OCI-LY1 (cell line): ENCODE results near the gene TP53.

Experiments used
- H2AFZ ChIP-seq: fragments of 200-600 bp; sonication (generic), shearing (Covaris generic); 2 replicates; pipeline ENCODE4 v1.6.0; 2014; ENCODE audit warnings: antibody characterized with exemption, mild to moderate bottlenecking, low read length
- H3F3A ChIP-seq: fragments of 200-600 bp; sonication (generic), shearing (Covaris generic); 2 replicates; pipeline ENCODE4 v1.6.0; 2014; ENCODE audit warnings: mild to moderate bottlenecking, antibody characterized with exemption, low read length, moderate library complexity; ENCODE audit not compliant: insufficient read depth
- H3K27ac ChIP-seq: fragments of 200-600 bp; sonication (generic); 2 replicates; pipeline ENCODE4 v1.5.1; 2014; ENCODE audit warnings: low read length, mixed run types, mild to moderate bottlenecking, low read depth; ENCODE audit not compliant: poor library complexity, severe bottlenecking
- H3K27me3 ChIP-seq: fragments of 200-600 bp; sonication (generic); 2 replicates; pipeline ENCODE4 v1.6.0; 2014; ENCODE audit warnings: antibody characterized with exemption, mild to moderate bottlenecking, low read length, moderate library complexity; ENCODE audit not compliant: insufficient read depth
- H3K36me3 ChIP-seq: fragments of 200-600 bp; sonication (generic); 2 replicates; pipeline ENCODE4 v1.6.1; 2014; ENCODE audit warnings: mild to moderate bottlenecking, antibody characterized with exemption, low read length, moderate library complexity, mixed read lengths; ENCODE audit not compliant: insufficient read depth
- H3K4me1 ChIP-seq: fragments of 200-600 bp; sonication (generic); 2 replicates; pipeline ENCODE4 v1.5.1; 2014; ENCODE audit warnings: mild to moderate bottlenecking, low read length, moderate library complexity; ENCODE audit not compliant: insufficient read depth, severe bottlenecking
- H3K4me2 ChIP-seq: fragments of 200-600 bp; sonication (generic), shearing (Covaris generic); 2 replicates; pipeline ENCODE4 v1.6.1; 2014; ENCODE audit warnings: low read length
- H3K4me3 ChIP-seq: fragments of 200-600 bp; sonication (generic); 2 replicates; pipeline ENCODE4 v1.5.1; 2014; ENCODE audit warnings: low read length, low read depth, mild to moderate bottlenecking, mixed read lengths; ENCODE audit not compliant: poor library complexity, severe bottlenecking
- H3K79me2 ChIP-seq: fragments of 200-600 bp; shearing (Covaris generic); 2 replicates; pipeline ENCODE4 v1.6.1; 2016; ENCODE audit warnings: mixed run types, low read length, mixed read lengths; ENCODE audit not compliant: insufficient read depth
- H3K9ac ChIP-seq: fragments of 200-600 bp; sonication (generic), shearing (Covaris generic); 2 replicates; pipeline ENCODE4 v1.6.1; 2014; ENCODE audit warnings: mild to moderate bottlenecking, low read length, mixed read lengths
- H3K9me2 ChIP-seq: fragments of 200-600 bp; sonication (generic), shearing (Covaris generic); 2 replicates; pipeline ENCODE4 v1.6.1; 2014; ENCODE audit warnings: low read depth, mild to moderate bottlenecking, low read length, mixed read lengths
- H3K9me3 ChIP-seq: fragments of 200-600 bp; shearing (Covaris generic); 2 replicates; pipeline ENCODE4 v1.6.1; 2014; ENCODE audit warnings: low read length, mixed read lengths
- H4K20me1 ChIP-seq: fragments of 200-600 bp; sonication (generic), shearing (Covaris generic); 2 replicates; pipeline ENCODE4 v1.6.0; 2016; ENCODE audit warnings: mild to moderate bottlenecking, low read length; ENCODE audit not compliant: insufficient read depth
- EZH2 ChIP-seq: fragments of 200-600 bp; sonication (generic), shearing (Covaris generic); IDR thresholded peaks from 2 replicates; pipeline ENCODE4 v1.8.0; 2017; ENCODE audit warnings: borderline replicate concordance, mixed run types, mild to moderate bottlenecking, antibody characterized with exemption, low read length, moderate library complexity, mixed read lengths
- TF ChIP-seq, protein P1 (sequence below): fragments of 200-600 bp; sonication (generic), shearing (Covaris generic); IDR thresholded peaks from 2 replicates; pipeline ENCODE4 v1.5.1; 2017; ENCODE audit warnings: mild to moderate bottlenecking, antibody characterized with exemption, low read length, moderate library complexity, mixed read lengths

TP53 gene

DNA sequence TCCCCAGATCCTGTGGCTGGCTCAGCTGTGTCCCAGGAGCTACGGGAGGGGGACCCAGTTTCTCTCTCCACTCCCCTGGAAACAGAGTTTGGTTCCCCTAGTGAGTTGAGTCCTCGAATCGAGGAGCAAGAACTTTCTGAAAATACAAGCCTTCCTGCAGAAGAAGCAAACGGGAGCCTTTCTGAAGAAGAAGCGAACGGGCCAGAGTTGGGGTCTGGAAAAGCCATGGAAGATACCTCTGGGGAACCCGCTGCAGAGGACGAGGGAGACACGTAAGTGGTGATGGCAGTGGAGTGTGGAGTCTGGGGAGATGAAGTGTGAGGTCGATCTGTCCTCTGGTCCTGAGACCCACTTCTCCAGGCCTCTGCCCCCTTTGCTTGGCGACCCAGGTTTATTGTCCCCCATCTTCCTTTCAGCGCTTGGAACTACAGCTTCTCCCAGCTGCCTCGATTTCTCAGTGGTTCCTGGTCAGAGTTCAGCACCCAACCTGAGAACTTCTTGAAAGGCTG lies 1.6 kb upstream of the TP53 start:
- H3K4me3 ChIP-seq, result peak overlapping the region; percentile 95
- peak overlapping the region; percentile 83 for H3K9ac ChIP-seq
- peaks cover 24% of the 10 kb centered on the region for H3K36me3 ChIP-seq
- H3K79me2 ChIP-seq, result peaks cover 28% of the 10 kb centered on the region
- H2AFZ ChIP-seq, result no peak overlapping the region
- H4K20me1 ChIP-seq, result no peaks in the 10 kb centered on the region
- TF ChIP-seq, protein P1, sequence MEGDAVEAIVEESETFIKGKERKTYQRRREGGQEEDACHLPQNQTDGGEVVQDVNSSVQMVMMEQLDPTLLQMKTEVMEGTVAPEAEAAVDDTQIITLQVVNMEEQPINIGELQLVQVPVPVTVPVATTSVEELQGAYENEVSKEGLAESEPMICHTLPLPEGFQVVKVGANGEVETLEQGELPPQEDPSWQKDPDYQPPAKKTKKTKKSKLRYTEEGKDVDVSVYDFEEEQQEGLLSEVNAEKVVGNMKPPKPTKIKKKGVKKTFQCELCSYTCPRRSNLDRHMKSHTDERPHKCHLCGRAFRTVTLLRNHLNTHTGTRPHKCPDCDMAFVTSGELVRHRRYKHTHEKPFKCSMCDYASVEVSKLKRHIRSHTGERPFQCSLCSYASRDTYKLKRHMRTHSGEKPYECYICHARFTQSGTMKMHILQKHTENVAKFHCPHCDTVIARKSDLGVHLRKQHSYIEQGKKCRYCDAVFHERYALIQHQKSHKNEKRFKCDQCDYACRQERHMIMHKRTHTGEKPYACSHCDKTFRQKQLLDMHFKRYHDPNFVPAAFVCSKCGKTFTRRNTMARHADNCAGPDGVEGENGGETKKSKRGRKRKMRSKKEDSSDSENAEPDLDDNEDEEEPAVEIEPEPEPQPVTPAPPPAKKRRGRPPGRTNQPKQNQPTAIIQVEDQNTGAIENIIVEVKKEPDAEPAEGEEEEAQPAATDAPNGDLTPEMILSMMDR, result no peak
- no peak for TF ChIP-seq EZH2
- no peak overlapping the region for H3K27ac ChIP-seq
- peaks cover 34% of the 10 kb centered on the region for H3K4me1 ChIP-seq
- no peaks in the 10 kb centered on the region for H3F3A ChIP-seq
- no peaks in the 10 kb centered on the region for H3K9me3 ChIP-seq
- H3K9me2 ChIP-seq, result no peaks in the 10 kb centered on the region
- no peaks in the 10 kb centered on the region for H3K27me3 ChIP-seq
- H3K4me2 ChIP-seq, result peak overlapping the region; percentile 93

GRCh38 chr17:7687908-7688807 lies 868 bp upstream of the TP53 start, which contains the start of gene WRAP53:
Gene WRAP53, plus strand, starts transcription at chr17:7688477. Its CDS starts 172 bp downstream, at chr17:7688649.
- Histone ChIP-seq H3K4me1 (peaks cover 34% of the 10 kb centered on the region), H3K79me2 (peaks cover 34% of the 10 kb centered on the region), H3K27ac (peak within 1 kb of the TSS; percentile 95), H3K4me2 (peak within 1 kb of the TSS; percentile 93), H3K9me3 (no peaks in the 10 kb centered on the region), H3K9ac (peak within 1 kb of the TSS; percentile 99), H3F3A (no peaks in the 10 kb centered on the region), H4K20me1 (no peaks in the 10 kb centered on the region), H3K36me3 (peaks cover 30% of the 10 kb centered on the region), H3K4me3 (peak within 1 kb of the TSS; percentile 95), H3K9me2 (no peaks in the 10 kb centered on the region), H3K27me3 (no peaks in the 10 kb centered on the region), H2AFZ (no peak within 1 kb of the TSS)
- TF ChIP-seq, protein P1, result peak; percentile 99
- TF ChIP-seq EZH2, result no peak

DNA sequence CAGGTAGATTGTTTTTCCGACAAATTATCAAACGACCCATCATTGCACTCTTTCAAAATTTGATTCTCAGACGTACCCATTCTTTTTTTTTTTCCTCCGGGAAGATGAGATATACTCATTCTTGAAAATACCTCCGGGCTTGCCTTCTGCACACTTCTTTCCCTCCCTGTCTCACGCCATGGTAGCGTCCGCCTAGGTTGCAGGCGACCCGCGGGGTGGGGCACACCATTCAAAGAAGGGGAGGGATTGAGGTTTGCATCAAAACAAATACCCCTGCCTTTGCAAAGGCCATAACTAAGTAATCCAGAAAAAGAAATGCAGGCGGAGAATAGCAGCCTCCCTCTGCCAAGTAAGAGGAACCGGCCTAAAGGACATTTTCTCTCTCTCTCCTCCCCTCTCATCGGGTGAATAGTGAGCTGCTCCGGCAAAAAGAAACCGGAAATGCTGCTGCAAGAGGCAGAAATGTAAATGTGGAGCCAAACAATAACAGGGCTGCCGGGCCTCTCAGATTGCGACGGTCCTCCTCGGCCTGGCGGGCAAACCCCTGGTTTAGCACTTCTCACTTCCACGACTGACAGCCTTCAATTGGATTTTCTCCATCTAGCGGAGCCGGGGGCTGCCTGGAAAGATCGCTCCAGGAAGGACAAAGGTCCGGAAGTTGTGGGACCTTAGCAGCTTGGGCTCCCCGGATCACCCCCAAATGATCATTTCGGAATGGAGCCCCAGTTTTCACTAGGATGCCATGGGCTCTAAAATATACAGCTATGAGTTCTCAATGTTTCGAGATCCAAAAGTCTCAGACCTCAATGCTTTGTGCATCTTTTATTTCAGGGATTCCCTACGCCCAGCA lies 843 bp downstream of the TP53 start:
- Histone ChIP-seq H4K20me1 (no peaks in the 10 kb centered on the region), H3K4me2 (peak overlapping the region; percentile 81), H3K4me1 (peaks cover 34% of the 10 kb centered on the region), H3K36me3 (peaks cover 37% of the 10 kb centered on the region), H3K27me3 (no peaks in the 10 kb centered on the region), H3K9me2 (no peaks in the 10 kb centered on the region), H3K4me3 (peak overlapping the region; percentile 95), H2AFZ (no peak overlapping the region), H3K27ac (peak overlapping the region; percentile 95), H3F3A (no peaks in the 10 kb centered on the region), H3K9me3 (no peaks in the 10 kb centered on the region), H3K9ac (peak overlapping the region; percentile 99), H3K79me2 (peaks cover 41% of the 10 kb centered on the region)
- TF ChIP-seq EZH2, result no peak
- TF ChIP-seq, protein P1, result no peak
